CD4-positive, alpha-beta T cell treated with Interleukin-6 for 4 hours (primary cell): ENCODE data around the gene SMARCC2.

ENCODE experiments used
- DNase-seq: peaks from one replicate; pipeline ENCODE4 v3.0.0-alpha.2; 2020; ENCODE audit warnings: mixed read lengths

The SMARCC2 gene

DNA sequence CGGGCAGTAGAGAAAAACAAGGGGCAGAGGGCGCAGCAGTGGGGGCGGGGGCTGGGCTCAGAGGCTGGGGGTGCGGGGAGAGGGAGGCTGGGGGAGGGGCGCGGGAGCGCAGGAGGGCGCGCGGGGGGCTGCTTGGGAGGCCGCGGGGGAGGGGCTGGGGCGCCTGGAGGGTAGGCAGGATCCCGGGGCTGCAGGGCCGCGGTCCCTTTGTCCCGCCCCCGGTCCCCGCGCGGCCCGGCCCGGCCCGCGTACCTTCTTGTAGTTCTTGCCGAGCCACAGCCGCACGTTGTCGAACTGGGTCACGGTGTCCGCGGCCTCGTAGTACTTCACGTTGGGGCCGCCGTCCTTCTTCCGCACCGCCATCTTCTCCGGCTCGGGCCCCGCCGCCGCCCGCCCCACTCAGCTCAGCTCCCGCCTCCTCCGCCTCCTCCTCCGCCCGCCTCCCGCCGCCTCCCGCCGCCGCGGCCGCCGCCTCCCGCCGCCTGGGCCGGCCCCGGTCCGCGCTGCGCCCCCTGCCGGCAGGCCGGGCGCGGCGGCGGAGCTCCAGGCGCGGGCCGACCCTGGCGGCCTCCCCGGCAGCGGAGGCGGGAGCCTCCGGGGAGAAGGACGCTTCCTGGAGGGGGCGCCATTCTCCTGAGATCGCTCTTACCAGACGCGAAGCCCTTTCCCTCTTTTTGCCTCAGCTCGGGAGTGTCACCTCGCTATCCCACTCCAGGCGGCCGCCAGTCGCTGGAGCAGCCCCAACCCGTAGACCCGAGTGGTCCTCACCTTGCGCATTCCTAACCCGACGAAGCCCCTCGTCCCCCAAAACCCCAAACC is at the start of gene SMARCC2:
TSS of gene SMARCC2 (minus strand) at position 385 of the 819 bp plus-strand sequence. CDS start at position 363, 22 bp downstream.
- peak; percentile 86 for DNase-seq

DNA sequence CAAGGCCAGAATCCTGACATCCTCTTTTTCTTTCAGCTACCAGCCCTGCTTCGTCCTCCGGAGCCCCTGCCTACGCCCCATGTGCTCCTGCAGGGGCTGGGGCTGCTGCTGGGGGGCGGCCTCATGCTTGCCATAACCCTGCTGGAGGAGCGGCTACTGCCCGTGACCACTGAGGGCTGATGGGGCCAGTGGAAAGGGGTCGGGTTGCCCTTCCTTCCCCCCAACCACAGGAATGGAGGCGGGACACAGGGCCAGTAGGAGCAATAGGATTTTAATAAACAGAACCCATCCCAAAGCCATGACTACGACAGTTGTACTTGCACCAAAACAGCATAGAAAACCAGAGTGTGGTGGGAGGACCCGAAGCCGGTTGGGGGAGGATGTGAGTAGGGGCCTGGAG is 48.3 kb upstream of the SMARCC2 start:
- DNase-seq: no peak

DNA sequence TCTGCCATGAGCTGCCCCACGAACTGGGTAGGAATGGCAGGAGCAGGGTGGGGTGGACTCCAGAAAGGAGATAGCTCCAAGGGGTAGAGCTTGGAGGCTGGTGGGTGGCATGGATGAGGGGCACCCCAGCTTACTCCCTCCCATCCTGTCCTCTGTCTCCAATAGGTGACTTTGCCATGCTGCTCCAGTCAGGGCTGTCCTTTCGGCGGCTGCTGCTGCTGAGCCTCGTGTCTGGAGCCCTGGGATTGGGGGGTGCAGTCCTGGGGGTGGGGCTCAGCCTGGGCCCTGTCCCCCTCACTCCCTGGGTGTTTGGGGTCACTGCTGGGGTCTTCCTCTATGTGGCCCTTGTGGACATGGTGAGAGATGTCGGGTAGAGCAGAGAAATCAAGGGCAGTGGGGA is 47.7 kb upstream of the SMARCC2 start:
- DNase-seq: no peak

DNA sequence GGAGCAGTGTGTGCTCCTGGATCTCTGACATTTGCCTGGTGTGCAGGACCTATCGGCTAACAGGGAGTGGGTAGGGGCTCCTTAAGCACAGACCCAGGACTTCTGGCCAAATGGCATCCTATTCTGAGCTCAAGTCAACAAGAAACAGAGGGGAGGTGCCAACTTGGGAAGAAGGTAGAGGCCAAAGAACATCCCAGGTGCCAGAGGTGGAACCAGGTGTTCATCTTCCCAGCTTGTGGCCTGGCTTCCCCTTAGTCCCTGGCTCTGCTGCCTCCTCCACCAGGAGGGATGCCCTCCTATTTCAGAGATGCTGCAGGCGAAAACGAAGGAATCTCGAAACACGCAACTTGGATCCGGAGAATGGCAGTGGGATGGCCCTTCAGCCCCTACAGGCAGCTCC is 46.8 kb upstream of the SMARCC2 start:
- no peak for DNase-seq

DNA sequence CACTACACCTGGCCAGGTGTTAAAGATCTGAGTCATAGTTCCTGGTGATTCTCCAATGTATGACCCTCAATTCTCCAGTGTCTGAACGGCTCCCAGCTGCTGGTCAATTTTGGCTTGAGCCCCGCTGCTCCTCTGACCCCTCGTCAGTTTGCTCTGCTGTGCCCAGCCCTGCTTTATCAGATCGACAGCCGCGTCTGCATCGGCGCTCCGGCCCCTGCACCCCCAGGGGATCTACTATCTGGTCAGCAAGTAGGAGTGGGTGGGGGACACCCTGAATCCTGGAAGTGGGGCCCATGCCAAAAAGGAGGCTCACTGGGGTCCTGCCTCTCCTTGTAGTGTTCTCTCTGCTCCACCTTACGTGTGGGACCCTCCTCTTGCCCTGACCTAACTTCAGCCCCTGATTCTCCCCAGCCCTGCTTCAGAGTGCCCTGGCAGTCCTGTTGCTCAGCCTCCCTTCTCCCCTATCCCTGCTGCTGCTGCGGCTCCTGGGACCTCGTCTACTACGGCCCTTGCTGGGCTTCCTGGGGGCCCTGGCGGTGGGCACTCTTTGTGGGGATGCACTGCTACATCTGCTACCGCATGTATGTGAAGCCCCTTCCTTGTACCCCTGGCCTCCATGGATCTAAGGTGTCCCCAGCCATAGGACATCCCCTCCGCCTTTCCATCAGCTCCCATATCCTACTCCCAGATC is 45.6 kb upstream of the SMARCC2 start:
- no peak for DNase-seq

DNA sequence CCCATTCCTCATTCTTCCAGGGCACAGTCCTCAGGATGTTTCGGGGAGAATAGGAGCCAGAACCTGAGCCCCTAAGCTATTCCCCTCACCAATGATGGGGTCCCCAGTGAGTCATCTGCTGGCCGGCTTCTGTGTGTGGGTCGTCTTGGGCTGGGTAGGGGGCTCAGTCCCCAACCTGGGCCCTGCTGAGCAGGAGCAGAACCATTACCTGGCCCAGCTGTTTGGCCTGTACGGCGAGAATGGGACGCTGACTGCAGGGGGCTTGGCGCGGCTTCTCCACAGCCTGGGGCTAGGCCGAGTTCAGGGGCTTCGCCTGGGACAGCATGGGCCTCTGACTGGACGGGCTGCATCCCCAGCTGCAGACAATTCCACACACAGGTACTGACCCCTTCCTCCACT is 41.9 kb upstream of the SMARCC2 start:
- no peak for DNase-seq

DNA sequence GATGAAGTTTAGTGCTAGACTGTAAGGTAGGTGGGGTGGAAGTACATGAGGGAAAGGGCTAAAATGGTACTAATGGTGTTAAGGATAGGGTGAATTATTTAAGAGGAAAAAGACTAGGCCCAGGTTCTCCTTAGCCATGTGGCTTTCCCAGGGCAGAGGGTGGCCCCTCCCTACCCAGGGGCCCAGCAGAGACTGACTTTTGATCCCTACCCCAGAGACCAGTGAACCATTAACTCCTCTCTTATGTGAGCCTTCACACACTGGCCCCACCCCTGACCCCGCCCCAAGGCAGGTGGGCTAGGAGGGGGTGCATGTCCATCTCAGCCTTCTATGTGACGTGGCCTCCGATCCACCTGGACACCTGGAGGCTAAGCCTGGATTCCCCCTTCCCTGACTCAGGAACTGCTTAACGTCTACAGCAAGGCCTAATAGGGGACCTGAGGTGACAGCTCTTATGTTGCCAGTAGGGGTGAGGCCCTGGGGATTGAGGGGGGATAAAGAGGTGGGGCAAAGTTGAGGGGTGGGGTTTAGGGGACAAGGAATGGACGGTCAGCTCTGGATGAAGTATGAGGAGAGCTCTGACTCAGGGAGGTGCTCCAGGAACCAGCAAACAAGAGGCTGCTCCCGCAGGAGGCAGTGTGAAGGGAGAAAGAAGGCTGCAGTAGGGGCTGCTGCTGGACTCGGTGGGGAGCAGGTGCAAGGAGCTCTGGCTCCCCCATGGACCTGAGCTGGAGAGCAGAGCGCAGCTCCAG is 41.3 kb upstream of the SMARCC2 start:
- no peak for DNase-seq

DNA sequence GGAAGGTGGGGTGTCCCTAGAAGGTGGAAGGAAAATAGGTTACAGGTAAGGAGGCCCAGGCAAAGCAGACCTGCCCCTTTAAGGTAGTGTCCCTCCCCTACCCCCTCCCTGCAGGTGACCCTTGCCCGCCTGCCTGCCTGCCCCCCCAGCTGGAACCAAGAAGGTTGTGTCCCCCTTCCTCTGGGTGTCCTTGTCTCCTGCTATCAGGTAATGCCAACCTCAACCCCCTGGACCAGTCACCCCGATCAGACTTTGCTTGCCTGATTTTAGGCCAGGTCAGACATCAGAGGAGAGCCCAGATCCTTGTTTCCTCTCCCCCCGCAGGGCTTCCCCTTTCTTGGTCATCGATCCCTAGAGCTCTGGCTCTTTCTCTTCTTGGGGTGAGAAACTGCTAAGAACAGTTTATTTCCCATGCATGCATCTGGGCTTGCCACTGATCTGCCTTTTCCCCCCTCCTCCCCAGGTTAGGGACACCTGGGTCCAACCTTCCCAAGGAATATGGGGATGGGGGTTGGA is 40.7 kb upstream of the SMARCC2 start, which contains the start of gene SLC39A5:
TSS of gene SLC39A5 (plus strand) at position 136 of the 516 bp plus-strand sequence. CDS start 1,224 bp downstream, outside the sequence.
- DNase-seq: no peak

DNA sequence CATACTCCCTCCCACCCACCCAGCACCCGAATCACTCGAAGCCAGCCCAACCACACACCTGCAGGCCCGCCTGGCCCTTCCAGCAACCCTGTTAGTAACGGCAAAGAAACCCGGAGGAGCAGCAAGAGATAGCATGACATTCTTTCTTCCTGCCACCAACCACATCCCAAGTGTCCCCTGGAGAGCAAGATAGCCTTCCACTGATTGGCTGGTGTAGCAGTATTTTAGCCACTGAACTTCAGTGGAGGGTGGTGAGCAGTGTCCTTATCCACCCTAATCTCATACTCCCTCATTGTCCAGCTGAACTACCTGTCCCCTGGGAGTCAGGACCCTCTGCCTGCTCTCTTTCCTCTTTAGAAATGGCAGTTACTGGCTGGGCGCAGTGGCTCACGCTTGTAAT is 39.8 kb upstream of the SMARCC2 start:
- no peak for DNase-seq

DNA sequence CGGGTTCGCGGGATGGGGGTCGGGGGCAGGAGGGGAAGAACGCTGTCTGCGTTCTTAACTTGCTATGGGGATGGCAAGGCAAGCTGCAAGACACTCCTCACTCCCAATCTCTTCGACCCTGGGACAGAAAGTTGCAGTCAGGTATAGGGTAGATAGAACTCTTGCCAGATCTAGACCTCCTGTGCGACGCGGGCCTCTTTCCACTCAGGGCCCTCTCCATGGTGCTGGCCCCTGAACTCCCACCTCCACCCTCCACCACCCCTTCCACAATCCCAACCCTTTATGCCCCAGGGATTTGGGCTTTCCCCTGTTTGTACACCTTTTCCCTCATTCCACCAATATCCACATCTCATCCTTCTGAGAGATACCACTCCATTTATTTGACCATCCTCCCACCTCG is 35.7 kb upstream of the SMARCC2 start:
- DNase-seq: no peak

DNA sequence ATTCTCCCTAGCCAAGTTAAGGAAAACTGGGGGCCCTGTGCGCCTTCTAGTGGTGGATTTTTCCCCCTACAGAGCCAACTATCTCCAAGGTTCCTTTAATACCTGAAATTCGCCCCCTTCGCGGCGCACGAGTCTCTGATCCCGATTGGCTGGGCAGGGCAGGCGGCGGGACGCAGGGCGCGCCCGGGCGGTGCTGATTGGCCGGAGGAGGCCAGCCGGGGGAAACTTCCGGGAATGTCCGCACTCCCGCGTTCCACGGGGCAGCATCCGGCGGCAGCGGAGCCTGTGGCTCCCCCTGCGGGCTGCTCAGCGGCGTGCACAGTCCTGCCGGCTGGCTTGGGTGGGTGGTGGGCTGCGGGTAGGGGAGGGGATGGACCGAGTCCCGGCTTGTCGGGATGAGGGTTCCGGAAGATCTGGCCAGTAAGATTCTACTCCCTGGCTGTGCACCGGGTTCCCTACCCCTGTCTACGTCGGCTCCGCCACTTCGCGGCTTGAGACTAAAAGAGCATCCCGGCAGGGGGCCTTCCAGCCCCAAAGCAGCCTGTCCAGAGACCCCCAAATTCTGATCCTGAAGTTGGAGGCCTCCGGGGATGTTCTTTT is 34.9 kb upstream of the SMARCC2 start, which contains the start of gene NABP2:
TSS of gene NABP2 (plus strand) at position 241 of the 600 bp plus-strand sequence. CDS start 515 bp downstream, outside the sequence.
- peak; percentile 96 for DNase-seq

DNA sequence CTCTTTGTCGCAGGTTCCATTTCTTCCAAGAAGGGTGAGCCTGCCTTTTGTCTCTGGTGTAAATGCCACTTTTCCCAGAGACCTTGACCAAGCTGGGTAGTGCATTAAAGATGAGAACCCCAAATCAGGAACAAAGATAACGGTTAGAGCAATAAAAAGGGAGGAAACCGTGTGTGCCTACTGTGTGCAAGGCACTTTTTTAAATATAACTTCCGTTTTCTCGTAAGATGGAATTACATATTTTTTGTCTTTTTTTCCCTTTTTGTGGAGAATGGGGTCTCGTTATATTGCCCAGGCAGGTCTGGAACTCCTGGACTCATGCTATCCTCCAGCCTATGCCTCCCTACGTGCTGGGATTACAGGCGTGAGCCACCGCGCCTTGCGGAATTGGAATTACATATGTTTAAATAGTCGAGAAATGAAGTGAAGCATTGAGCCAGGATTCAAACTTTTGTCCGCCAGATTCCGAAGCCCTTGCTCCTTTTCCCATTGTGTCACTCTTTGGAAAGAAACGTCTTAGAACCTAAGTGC is 34.4 kb upstream of the SMARCC2 start:
- DNase-seq: no peak

DNA sequence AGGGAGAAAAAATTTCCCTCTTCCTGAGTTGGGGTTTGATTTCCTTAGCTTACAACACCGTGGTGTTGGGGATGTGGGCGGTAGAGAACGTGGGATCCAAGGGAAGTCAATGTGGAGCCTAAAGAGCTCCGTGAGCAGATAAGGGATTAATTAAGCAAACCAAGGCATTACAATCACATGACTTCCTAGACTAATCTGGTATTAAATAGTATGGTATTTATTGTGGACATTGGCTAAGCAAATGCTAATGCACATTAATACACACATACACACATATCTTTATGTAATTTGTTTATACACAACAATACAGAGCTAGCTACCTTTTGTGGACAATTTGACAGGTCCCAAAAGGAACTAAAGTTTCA is 33.2 kb upstream of the SMARCC2 start:
- no peak for DNase-seq

DNA sequence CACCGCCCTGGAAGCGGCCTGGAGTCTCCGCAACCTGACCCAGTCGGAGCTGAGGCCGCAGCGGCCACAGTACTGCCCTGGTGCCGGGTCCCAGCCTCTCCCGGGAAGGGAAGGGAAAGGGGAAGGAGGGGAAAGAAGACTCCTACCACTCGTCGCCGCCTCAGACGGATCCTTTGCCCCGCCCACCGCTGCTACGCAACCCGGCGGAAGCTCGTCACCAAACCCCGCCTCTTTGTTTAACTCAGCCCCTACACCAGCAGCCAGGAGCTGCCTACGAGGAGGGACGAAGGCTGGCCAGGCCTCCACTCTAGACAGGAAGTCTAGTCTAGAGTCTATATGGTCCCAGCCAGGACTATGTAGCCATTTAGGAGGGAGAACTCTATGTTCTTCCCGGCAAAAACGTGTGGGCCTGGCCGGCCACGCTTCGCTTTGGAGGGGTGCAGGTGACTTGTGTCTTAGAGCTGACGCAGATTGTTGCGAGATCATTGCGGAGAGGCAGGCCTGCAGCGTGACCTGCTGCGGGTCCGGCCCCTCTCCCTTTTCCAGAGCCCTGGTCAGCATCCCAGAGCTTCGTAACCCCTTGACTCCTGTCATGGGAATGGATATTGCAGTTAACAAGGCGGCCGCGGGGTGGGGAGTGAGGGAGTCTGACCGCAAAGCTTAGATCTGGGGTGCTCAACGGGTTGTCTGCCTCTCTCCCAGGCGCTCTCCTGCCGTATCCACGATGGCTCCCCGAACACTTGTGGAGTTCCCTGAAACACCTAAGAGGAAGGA is 32.7 kb upstream of the SMARCC2 start, which contains the start of gene RNF41:
TSS of gene RNF41 (minus strand) at position 166 of the 774 bp plus-strand sequence. CDS start 7,875 bp downstream, outside the sequence.
- DNase-seq: peak; percentile 94

DNA sequence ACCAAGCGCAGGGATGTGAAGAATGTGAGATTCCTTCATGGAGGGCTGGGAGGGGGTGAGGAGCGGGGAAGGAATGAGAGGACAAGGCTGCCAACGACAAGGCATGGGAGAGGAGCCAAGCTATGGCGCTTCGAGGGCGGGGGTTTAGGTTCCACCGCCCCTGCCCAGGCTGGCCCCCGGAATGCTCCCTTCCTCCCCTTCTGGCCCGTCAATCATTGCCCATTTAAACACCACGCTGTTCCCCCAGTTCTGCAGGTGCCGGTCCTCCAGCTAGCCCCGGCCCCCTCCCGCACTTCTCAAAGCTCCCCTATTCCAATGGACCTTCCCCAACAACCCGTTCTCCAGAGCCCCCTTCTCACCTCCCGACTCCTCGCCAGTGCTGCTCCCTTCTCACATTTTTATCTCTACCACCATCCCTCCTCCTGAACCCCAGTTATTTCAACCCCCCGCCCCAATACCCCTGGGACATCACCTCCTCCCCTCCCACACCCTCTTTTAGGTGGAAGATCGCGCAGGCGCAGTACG is 32.0 kb upstream of the SMARCC2 start:
- peak; percentile 14 for DNase-seq

DNA sequence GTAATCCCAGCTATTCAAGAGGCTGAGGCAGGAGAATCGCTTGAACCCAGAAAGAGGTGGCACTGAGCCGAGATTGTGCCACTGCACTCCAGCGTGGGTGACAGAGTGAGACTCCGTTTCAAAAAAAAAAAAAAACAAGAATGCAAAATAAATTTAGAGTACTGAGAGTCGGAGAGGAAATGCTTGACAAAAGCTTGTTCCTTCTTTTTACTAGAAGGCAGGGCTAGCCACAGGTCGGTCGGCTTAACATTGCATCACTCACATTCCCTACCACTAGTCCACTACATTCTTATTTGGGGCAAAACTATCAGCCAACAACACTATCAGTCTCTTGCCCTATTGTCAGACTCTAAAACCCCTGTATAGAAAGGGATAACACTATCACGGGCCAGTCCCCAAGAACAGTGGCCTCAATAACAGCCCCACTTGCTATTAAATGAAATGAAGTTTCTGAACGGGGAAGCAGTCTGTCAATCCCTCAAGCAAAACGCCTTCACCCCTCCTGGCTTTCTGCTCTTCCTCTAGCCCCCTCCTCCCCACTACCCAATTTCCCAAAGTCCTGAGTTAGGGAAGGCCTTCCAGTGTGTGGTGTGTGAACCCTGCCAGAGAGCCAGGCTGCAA is 31.4 kb upstream of the SMARCC2 start:
- DNase-seq: no peak

DNA sequence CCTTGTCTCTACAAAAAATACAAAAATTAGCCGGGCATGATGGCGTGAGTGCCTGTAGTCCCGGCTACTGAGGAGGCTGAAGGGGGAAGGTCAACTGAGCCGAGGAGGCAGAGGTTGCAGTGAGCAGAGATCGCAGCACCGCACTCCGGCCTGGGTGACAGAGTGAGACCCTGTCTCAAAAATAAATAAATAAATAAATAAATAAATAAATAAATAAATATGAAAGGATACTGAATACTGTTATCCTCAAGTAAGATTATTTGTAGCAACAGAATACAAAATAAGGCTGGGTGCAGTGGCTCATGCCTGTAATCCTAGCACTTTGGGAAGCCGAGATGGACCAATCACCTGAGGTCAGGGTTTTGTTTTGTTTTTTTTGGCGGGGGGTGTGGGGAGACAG is 30.6 kb upstream of the SMARCC2 start:
- no peak for DNase-seq

DNA sequence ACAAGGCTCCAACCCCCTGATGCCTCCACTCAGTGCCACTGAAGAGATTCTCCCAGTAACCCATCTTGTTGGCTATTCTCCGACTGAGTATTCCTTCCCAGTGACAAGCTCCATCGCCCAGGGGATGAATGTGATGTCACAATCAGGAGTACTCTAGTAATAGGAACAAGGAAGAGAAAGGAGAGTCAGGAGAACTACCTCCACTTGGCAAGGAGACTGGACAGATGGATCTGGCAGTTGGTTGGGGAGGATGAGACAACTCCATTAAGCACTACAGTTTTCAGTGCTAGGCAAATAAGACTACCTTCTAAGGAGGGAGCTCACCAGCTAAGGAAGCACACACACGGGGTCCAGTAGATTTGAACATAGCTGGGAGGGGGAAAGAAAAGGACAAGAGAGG is 27.2 kb upstream of the SMARCC2 start:
- no peak for DNase-seq

DNA sequence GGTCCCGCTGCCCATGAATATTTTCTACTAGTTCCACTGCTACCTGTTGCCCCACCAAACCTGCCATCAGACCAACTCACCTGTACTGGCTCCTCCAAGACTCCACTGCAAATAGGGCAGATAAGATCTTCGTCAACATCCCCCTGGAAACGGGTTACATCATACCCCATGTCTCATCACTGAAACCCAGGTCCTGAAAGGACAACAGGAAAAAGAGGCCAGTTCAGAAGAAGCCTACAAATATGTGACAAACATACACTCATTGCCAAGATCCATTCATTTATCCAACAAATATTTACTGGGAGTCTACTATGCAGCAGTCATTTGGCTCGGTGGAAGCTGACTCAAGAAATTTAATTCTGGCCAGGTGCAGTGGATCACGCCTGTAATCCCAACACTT is 24.6 kb upstream of the SMARCC2 start:
- no peak for DNase-seq

DNA sequence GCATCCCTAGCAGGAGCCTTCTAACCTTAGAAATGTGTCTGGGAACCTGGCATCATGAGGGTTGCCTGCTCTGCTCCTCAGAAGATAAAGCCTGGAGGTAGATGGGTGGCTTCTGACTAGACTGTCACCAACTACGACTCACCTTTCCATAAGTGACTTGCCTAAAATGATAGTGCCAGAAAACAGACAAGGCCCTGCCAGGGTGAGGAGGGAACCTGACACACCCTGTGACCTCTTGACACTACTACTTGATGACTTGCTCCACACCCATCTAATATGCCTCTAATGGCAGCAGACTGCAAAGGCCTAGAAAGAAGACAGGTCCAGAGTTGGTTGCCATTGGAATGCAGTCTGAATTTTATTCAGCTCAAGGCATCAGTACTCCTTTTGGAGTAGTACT is 23.1 kb upstream of the SMARCC2 start:
- no peak for DNase-seq

DNA sequence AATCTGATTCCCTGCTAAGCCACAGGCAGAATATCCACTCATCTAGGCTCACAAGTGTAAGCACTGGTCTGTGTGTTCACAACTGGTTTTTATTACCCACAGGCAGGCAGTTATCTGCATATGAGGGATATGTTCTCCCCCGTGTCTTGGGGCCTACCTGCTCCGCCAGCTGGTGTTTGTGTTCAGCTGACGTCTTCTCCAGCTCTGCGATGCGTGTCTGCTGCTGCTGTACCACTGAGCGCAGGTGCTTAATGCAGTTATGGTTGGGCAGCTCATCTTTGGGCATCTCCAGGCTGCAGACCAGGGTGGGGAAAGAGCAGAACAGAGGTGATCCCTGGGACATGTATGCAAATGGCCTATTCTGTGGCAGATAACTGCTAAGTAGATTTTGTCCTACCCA is 18.7 kb upstream of the SMARCC2 start:
- DNase-seq: no peak
